ENCODE results near the gene PDIA5. TPM values are rescaled to one million over a fixed set of nuclear protein-coding genes. Genes with fewer than 3 reads are reported as not detected.

The PDIA5 gene
- total RNA-seq, 1 experiment from 2014 or later = 50.8 TPM

- H3K27me3 ChIP-seq (ENCODE audit: insufficient read depth, low read length) = no peaks in the 10 kb centered on the region
- BruUV-seq (replicated peaks) = no TSS peak
- no peaks in the 10 kb centered on the region for H3K36me3 ChIP-seq (ENCODE audit: control insufficient read depth in 1 of 2, insufficient read depth in 2 of 2, low read length in 2 of 2)
- POLR2A ChIA-PET = no interaction called here
- H3K79me2 ChIP-seq (ENCODE audit: insufficient read depth, low read length) = no peaks in the 10 kb centered on the region
- DNase-seq (ENCODE audit: low read depth, low spot score) (no peak), ATAC-seq (no peak)
- H3K9me3 ChIP-seq (ENCODE audit: control insufficient read depth in 1 of 2, insufficient read depth in 1 of 2, low read depth in 1 of 2, low read length in 2 of 2) = no peaks in the 10 kb centered on the region
- CTCF ChIA-PET = no interaction called here
- no peak overlapping the region for H3K4me3 ChIP-seq (replicated peaks in 1 of 2; ENCODE audit: low read depth in 1 of 2, low read length in 2 of 2)
- H4K20me1 ChIP-seq (ENCODE audit: insufficient read depth) = no peaks in the 10 kb centered on the region
- no peak for TF ChIP-seq RAD21 (IDR thresholded peaks at IDR 0.05; ENCODE audit: low read depth)
- no peak for TF ChIP-seq POLR2A (IDR thresholded peaks at IDR 0.05; ENCODE audit: borderline replicate concordance, extremely low read depth, insufficient read depth, insufficient read length)
- no peak for TF ChIP-seq CBX3 (IDR thresholded peaks at IDR 0.05; ENCODE audit: low read depth)
- TF ChIP-seq MAX (IDR thresholded peaks at IDR 0.05) = no peak
- no peak for TF ChIP-seq ZBTB33 (IDR thresholded peaks at IDR 0.05; ENCODE audit: extremely low read depth, insufficient replicate concordance, low read length)
- no peak for TF ChIP-seq CTCF (IDR thresholded peaks at IDR 0.05 in 2 of 3, conservative IDR thresholded peaks at IDR 0.05 in 1 of 3; ENCODE audit: borderline replicate concordance in 1 of 3, insufficient read depth in 1 of 3, low read depth in 2 of 3, low read length in 2 of 3)
- intact Hi-C loops (cut with micrococcal nuclease) = loop anchor here (5.0 kb wide), 1 partner anchor 209 kb away; no protein-coding TSS in a partner anchor
- H2AFZ ChIP-seq (ENCODE audit: low read depth, low read length, poor library complexity, severe bottlenecking) = no peak overlapping the region
- H3K27ac ChIP-seq (ENCODE audit: low read depth, low read length) = no peak overlapping the region
- no peak overlapping the region for H3K9ac ChIP-seq (ENCODE audit: low read length)
- H3K4me2 ChIP-seq (ENCODE audit: low read length) = no peak overlapping the region
- H3K9me2 ChIP-seq (ENCODE audit: insufficient read depth) = no peaks in the 10 kb centered on the region
- H3K4me1 ChIP-seq (ENCODE audit: control insufficient read depth in 1 of 2, insufficient read depth in 2 of 2, low read length in 2 of 2) = no peaks in the 10 kb centered on the region
- RAD21 ChIA-PET (ENCODE audit: low non-redundant PET in 1 of 2, low total read pairs in 2 of 2, uncharacterized antibody in 2 of 2, unreplicated experiment in 2 of 2) = no interaction called here
Observed at GRCh38 chr3:123048480-123049237, 18.2 kb upstream of the PDIA5 start.

All from HCT116 (cell line).